ENCODE measurements around the gene BEND3.
"Not testable (repeated sequence)": the region's sequence is repeated elsewhere in the genome, so short reads cannot be mapped to it uniquely, and the experiment has no call there.

BEND3 gene

DNA sequence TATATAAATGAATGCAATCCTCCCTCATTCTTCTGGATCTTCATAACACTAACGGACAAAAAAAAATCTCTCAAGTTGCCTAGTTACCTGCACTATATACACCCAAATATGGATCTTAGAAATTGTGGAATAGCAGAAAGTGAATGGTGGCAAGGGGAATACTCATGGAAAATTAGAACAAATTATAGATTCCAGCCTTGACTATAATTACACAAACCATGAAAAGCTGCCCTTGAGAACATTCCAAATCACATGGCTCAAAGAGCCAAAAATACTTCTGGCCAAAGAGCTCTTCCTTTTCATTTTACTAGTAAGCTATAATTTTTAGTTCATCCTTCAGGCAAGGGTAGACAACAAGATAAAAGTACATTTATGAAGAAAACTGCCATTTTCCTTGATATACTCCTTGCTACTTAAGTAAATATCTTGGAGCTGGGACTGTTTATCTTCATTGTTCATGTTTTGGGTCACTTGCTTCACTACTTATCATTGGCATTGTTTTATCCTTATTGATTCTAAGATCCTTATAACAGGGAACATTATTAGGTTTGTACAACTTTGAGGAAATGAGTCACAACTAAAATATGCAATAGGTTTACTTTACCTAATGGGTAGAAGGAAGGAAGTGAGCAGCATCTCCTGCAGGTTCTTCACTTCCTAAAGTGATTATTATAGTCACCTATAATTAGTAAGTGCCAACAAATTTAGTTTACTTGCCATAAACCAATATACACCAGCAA, 93.7 kb downstream of the BEND3 start:
- DNase-seq (ENCODE audit: low spot score in 2 of 2) = no peak
- no peaks in the 10 kb centered on the region for H3K9me3 ChIP-seq
- in situ Hi-C loops (cut with MboI; ENCODE audit: low sequenced_read_pairs) = no loop called here
- no peaks in the 10 kb centered on the region for H3K27me3 ChIP-seq (ENCODE audit: low read depth)
- no peaks in the 10 kb centered on the region for H3K4me1 ChIP-seq
- no peak overlapping the region for H3K4me3 ChIP-seq
- H3K36me3 ChIP-seq (replicated peaks) = no peaks in the 10 kb centered on the region

GRCh38 chr6:107020239-107020638, 95.1 kb downstream of the BEND3 start:
- Histone ChIP-seq H3K4me3 (no peak overlapping the region), H3K36me3 (replicated peaks) (no peaks in the 10 kb centered on the region), H3K4me1 (no peaks in the 10 kb centered on the region), H3K9me3 (no peaks in the 10 kb centered on the region), H3K27me3 (ENCODE audit: low read depth) (no peaks in the 10 kb centered on the region)
- DNase-seq (ENCODE audit: low spot score in 2 of 2) = no peak
- in situ Hi-C loops (cut with MboI; ENCODE audit: low sequenced_read_pairs) = no loop called here

DNA sequence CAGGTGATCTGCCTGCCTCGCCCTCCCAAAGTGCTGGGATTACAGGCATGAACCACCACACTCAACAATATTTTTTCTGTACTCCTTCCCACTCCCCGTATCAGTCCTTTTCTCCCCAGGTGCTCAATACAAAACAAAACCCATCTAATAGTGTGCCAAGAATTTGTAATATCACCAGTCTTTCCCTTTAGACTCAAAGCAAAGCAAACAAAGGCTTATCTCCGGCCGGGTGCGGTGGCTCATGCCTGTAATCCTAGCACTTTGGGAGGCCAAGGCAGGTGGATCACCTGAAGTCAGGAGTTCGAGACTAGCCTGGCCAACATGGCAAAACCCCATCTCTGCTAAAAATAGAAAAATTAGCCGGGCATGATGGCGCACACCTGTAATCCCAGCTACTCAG, 95.7 kb downstream of the BEND3 start:
- in situ Hi-C loops (cut with MboI; ENCODE audit: low sequenced_read_pairs); DNase-seq (ENCODE audit: low spot score in 2 of 2): not testable (repeated sequence)

DNA sequence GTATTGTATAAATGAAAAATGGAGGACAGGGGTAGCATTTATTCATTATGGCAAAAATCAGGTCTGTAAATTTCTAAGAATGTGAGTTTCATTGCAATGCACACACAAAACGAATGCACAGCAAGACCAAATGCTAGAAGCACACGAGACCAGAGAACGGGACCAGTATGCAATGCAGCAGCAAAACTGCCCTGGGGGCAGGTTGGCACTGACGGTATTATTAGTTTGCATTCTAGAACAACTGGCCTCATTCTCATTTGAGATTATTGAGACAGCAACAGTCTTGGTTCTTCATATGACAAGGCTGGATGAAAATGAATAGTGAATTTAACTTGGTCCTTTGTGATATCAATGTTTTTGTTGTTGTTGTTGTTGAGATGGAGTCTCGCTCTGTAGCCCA, 96.3 kb downstream of the BEND3 start:
- no peaks in the 10 kb centered on the region for H3K36me3 ChIP-seq (replicated peaks)
- no peaks in the 10 kb centered on the region for H3K4me1 ChIP-seq
- no peaks in the 10 kb centered on the region; the same call in 1 of the 2 replicates for H3K9me3 ChIP-seq
- H3K27me3 ChIP-seq (ENCODE audit: low read depth) = no peaks in the 10 kb centered on the region
- DNase-seq (ENCODE audit: low spot score in 2 of 2) = no peak
- no peak overlapping the region for H3K4me3 ChIP-seq
- in situ Hi-C loops (cut with MboI; ENCODE audit: low sequenced_read_pairs) = no loop called here

More for the DNA sequence above, 95.7 kb downstream of the BEND3 start:
- H3K27me3 ChIP-seq (ENCODE audit: low read depth); H3K4me1 ChIP-seq; H3K4me3 ChIP-seq; H3K36me3 ChIP-seq (replicated peaks); H3K9me3 ChIP-seq: not testable (repeated sequence)
